Left renal cortex interstitium (tissue), 4 donors: ENCODE data around the gene IP6K3. TPM values are rescaled to one million over a fixed set of nuclear protein-coding genes. Genes with fewer than 3 reads are reported as not detected.

ENCODE experiments used
- DNase-seq, 4 donors: peaks; one replicate each; pipeline ENCODE4 v3.0.0-alpha.2; 2013; ENCODE audit warnings: low read depth in 4 of 4, low spot score in 2 of 4, missing footprints in 1 of 4
- polyA plus RNA-seq, 4 donors: library from polyadenylated mRNA; unstranded; fragments of 120-200 nt; gene quantifications; one replicate each; pipeline ENCODE4 v1.2.1, GENCODE V29; 2013; ENCODE audit not compliant: insufficient read length in 4 of 4

Gene IP6K3
- 1 to 10 TPM in 1 of 4 donors, under 1 TPM in 3; 0.91 to 1.2 (median 0.94) TPM for polyA plus RNA-seq

- no peak for DNase-seq
These were observed at the start of gene IP6K3 for GRCh38 chr6:33746651-33747100. Gene IP6K3, minus strand, starts transcription at chr6:33746905. Its CDS starts 11,429 bp downstream, at chr6:33735476.

- DNase-seq: no peak
These were observed 48.4 kb upstream of the IP6K3 start for GRCh38 chr6:33794910-33795623.

- DNase-seq: no peak
These were observed 46.3 kb upstream of the IP6K3 start for GRCh38 chr6:33792981-33793380.

GRCh38 chr6:33791620-33792019 lies 44.9 kb upstream of the IP6K3 start:
- DNase-seq: no peak

- DNase-seq: no peak
These were observed 44.2 kb upstream of the IP6K3 start for GRCh38 chr6:33790910-33791309.

- DNase-seq: no peak
These were observed 43.7 kb upstream of the IP6K3 start for GRCh38 chr6:33790379-33790778.

GRCh38 chr6:33789550-33789895 lies 42.8 kb upstream of the IP6K3 start:
- no peak for DNase-seq

- DNase-seq: peak; percentile 65 to 90 (median 86)
These were observed 42.2 kb upstream of the IP6K3 start, which contains the start of gene LEMD2 for GRCh38 chr6:33788694-33789549. Gene LEMD2, minus strand, starts transcription at chr6:33789130. Its CDS starts 14 bp downstream, at chr6:33789116.

- DNase-seq: peak in 2 of 4 donors; percentile 11 to 58
These were observed 41.4 kb upstream of the IP6K3 start for GRCh38 chr6:33787954-33788693.

- no peak for DNase-seq
These were observed 40.7 kb upstream of the IP6K3 start for GRCh38 chr6:33787346-33787953.

- no peak for DNase-seq
These were observed 40.0 kb upstream of the IP6K3 start for GRCh38 chr6:33786736-33787135.

- no peak for DNase-seq
These were observed 39.1 kb upstream of the IP6K3 start for GRCh38 chr6:33785778-33786177.

GRCh38 chr6:33784787-33785186 lies 38.1 kb upstream of the IP6K3 start:
- DNase-seq: no peak

- DNase-seq: no peak
These were observed 37.2 kb upstream of the IP6K3 start for GRCh38 chr6:33783781-33784520.

- no peak for DNase-seq
These were observed 35.9 kb upstream of the IP6K3 start for GRCh38 chr6:33782561-33782960.

GRCh38 chr6:33781131-33781975 lies 34.6 kb upstream of the IP6K3 start:
- DNase-seq: no peak

GRCh38 chr6:33779895-33780294 lies 33.2 kb upstream of the IP6K3 start:
- DNase-seq: no peak

- DNase-seq: no peak
These were observed 32.6 kb upstream of the IP6K3 start for GRCh38 chr6:33779290-33779689.
